Measurements from ENCODE around the gene NECAB2.

NECAB2 gene

GRCh38 chr16:84045001-84045817, 77.2 kb downstream of the NECAB2 start:
- DNase-seq (ENCODE audit: low spot score), result no peak

- no peak for DNase-seq (ENCODE audit: low spot score)
Measured at GRCh38 chr16:84045818-84046470, 77.9 kb downstream of the NECAB2 start.

- DNase-seq (ENCODE audit: low spot score), result no peak
Measured at GRCh38 chr16:84047206-84047605, 79.2 kb downstream of the NECAB2 start.

- no peak for DNase-seq (ENCODE audit: low spot score)
Measured at GRCh38 chr16:84047626-84048025, 79.6 kb downstream of the NECAB2 start.

GRCh38 chr16:84048270-84048669, 80.2 kb downstream of the NECAB2 start:
- no peak for DNase-seq (ENCODE audit: low spot score)

- no peak for DNase-seq (ENCODE audit: low spot score)
Measured at GRCh38 chr16:84048871-84049270, 80.8 kb downstream of the NECAB2 start.

- DNase-seq (ENCODE audit: low spot score), result no peak
Measured at GRCh38 chr16:84049403-84050060, 81.5 kb downstream of the NECAB2 start.

GRCh38 chr16:84050316-84050715, 82.3 kb downstream of the NECAB2 start:
- no peak for DNase-seq (ENCODE audit: low spot score)

GRCh38 chr16:84052071-84052622, 84.1 kb downstream of the NECAB2 start:
- no peak for DNase-seq (ENCODE audit: low spot score)
